Measurements from ENCODE around the gene SERPINE1. TPM values are rescaled to one million over a fixed set of nuclear protein-coding genes. Genes with fewer than 3 reads are reported as not detected.
A peak's percentile ranks its signal among the peaks of the same experiment; 100 is the strongest.

The SERPINE1 gene
- polyA plus RNA-seq, 1 donor from 2014 or later: not detected

DNA sequence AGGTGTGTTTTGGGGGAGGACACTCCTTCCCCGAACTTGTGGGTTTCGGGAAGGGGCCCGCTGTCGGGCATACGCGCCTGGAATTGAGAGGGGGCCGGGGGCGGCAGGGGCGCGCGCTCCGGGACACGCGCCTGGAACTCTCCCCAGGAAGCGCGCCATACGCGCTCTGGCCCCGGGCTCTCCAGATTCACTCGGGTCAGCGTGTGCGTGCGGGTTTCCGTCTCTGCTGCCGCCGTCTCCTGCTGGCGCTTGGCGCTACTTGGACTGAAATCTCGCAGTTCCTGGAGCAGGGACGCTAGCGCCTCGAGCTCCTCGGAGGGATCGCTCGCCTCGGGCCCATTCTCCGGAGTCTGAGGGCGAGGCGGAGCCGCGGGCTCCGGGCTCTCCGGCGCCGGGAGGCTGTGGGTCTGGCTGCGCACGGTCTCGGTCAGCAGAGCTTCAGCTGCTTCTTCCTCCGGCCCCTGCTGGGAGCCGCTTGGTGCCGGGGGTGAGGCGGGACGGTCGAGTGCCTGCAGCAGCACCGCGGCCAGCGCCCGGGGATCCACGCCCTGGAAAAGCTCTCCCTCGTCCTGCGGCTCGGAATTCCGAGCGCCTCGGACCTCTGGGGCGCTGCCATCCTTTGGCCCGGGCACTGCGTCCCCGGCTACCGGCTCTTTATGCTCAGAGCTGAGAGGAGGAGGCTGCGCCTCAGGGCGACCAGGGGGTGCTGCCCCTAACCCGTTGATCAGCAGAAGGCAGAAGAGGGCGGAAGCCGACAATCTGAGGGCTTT is 37.4 kb downstream of the SERPINE1 start:
- no peaks in the 10 kb centered on the region for H3K36me3 Mint-ChIP-seq
- H3K27ac Mint-ChIP-seq: peak overlapping the region in 1 of 3 donors; percentile 73

DNA sequence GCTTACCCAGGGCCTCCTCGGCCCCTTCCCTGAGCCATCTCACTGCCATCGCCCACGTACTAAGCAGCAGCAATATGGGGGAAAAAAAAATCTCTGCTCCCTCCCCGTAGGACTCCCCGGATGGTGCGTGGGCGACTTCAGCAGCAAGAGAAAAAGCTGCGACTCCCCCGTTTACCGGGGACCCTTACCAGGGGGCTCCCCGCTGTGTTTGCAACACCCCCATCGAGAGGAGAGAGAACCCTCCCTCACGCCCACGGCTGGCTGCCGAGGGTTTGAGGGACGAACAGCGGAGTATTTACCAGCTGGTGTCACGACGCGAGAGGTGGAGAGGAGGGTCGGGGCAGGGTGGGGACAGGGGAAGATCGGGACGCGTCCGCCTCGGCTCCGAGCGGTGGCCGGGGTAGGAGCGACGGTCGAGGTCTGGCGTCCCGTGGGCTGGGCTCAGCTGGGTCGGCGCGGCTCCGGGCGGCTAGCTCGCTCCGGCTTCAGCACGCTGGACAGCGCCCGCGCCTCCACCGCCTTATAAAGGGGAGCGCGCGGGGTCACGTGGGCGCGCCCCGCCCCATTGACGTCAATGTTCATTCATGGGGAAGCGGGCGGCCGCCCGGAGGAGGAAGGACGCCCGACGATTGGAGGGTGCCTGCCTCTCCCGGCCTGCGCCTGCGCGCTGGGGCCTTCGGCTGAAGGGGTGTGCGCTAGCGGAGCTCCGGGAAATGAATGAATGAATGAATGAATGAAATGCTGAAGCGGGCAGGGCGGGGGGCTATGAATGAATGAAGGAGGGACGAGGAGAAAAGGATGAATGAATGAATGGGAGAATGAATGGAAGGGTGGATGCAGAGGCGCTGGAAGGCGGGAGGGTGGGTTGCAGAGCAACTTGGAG is 38.4 kb downstream of the SERPINE1 start, which contains the start of gene VGF:
Gene VGF, minus strand, starts transcription at position 495 of the 883 bp plus-strand sequence. CDS start 726 bp downstream, outside the sequence.
- H3K27ac Mint-ChIP-seq: peak within 1 kb of the TSS; percentile 73 to 96 (median 85)
- peaks cover 0 to 7% (median 0%) of the 10 kb centered on the region in 3 donors for H3K9me3 Mint-ChIP-seq
- peak within 1 kb of the TSS; percentile 44 to 88 (median 70) for H3K4me3 Mint-ChIP-seq
- H3K27me3 Mint-ChIP-seq: peaks cover 59% of the 10 kb centered on the region
- no peaks in the 10 kb centered on the region for H3K36me3 Mint-ChIP-seq
- H3K4me1 Mint-ChIP-seq: peaks cover 9 to 21% (median 16%) of the 10 kb centered on the region in 3 donors

More for the DNA sequence above, 37.4 kb downstream of the SERPINE1 start:
- H3K4me1 Mint-ChIP-seq: peaks cover 2 to 15% (median 10%) of the 10 kb centered on the region in 3 donors
- H3K4me3 Mint-ChIP-seq: peak overlapping the region; percentile 55 to 84 (median 69)
- peaks cover 0 to 4% (median 0%) of the 10 kb centered on the region in 3 donors for H3K9me3 Mint-ChIP-seq
- peaks cover 48% of the 10 kb centered on the region for H3K27me3 Mint-ChIP-seq

- H3K4me1 Mint-ChIP-seq: peaks cover 17 to 25% (median 18%) of the 10 kb centered on the region in 3 donors
- H3K27me3 Mint-ChIP-seq: peaks cover 67% of the 10 kb centered on the region
- H3K9me3 Mint-ChIP-seq: peaks cover 0 to 7% (median 0%) of the 10 kb centered on the region in 3 donors
- H3K4me3 Mint-ChIP-seq: peak overlapping the region; percentile 44 to 88 (median 70)
- no peaks in the 10 kb centered on the region for H3K36me3 Mint-ChIP-seq
- H3K27ac Mint-ChIP-seq: peak overlapping the region; percentile 73 to 96 (median 85)
Measured at GRCh38 chr7:101165958-101166647, 39.2 kb downstream of the SERPINE1 start.

- Mint-ChIP-seq H3K9me3 (peaks cover 0 to 11% (median 0%) of the 10 kb centered on the region in 3 donors), H3K36me3 (no peaks in the 10 kb centered on the region), H3K4me1 (peaks cover 17 to 26% (median 20%) of the 10 kb centered on the region in 3 donors), H3K4me3 (peak overlapping the region in 1 of 4 donors; percentile 63), H3K27ac (peak overlapping the region in 1 of 3 donors; percentile 97), H3K27me3 (peaks cover 69% of the 10 kb centered on the region)
Measured at GRCh38 chr7:101166648-101166908, 39.7 kb downstream of the SERPINE1 start.

DNA sequence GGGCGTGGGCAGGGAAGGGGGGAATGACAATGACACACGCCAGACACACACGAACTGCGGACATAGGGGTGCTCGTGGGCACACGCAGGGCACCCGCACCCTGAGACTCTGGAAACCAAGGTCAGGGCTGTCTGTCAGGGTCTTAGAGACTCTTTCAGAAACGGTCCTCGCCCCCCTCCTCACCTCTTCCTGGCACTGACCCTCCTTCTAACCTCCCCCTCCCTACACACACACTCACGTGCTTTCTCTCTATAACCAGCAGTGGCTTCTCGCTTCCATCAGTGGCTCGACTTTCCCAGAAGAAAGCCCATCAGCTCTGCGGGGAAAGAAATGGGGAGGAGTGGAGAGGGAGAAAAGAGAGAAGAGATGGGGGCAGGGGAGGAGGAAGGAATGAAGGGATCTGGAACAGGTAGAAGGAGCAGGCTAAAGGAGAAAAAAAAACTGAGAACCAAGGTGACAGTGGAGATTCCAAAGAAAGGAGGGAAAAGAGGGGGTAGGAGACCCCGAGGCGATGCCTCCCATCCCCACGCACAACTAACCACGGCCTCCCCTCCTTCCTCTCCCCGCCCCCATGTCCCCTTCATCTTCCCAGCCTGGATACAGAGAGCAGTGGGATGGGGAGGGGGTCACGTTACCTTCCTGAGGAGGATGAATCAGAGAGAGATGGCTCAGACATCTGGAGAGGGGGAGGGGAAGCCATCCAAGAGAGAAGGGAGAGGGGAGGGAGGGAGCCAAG is 40.2 kb downstream of the SERPINE1 start:
- Mint-ChIP-seq H3K4me3 (peak overlapping the region in 2 of 4 donors; percentile 60 to 63), H3K9me3 (peaks cover 0 to 15% (median 0%) of the 10 kb centered on the region in 3 donors), H3K27ac (peak overlapping the region in 2 of 3 donors; percentile 51 to 97), H3K27me3 (peaks cover 74% of the 10 kb centered on the region), H3K4me1 (peaks cover 17 to 26% (median 25%) of the 10 kb centered on the region in 3 donors), H3K36me3 (no peaks in the 10 kb centered on the region)

- H3K27ac Mint-ChIP-seq: peak overlapping the region; percentile 51 to 97 (median 84)
- peaks cover 0 to 14% (median 0%) of the 10 kb centered on the region in 3 donors for H3K9me3 Mint-ChIP-seq
- H3K4me3 Mint-ChIP-seq: peak overlapping the region in 1 of 4 donors; percentile 36
- H3K27me3 Mint-ChIP-seq: peaks cover 74% of the 10 kb centered on the region
- H3K4me1 Mint-ChIP-seq: peaks cover 17 to 25% (median 24%) of the 10 kb centered on the region in 3 donors
- H3K36me3 Mint-ChIP-seq: no peaks in the 10 kb centered on the region
Measured at GRCh38 chr7:101167645-101168411, 40.9 kb downstream of the SERPINE1 start.

- peaks cover 0 to 14% (median 0%) of the 10 kb centered on the region in 3 donors for H3K9me3 Mint-ChIP-seq
- peaks cover 78% of the 10 kb centered on the region for H3K27me3 Mint-ChIP-seq
- peak overlapping the region in 1 of 4 donors; percentile 36 for H3K4me3 Mint-ChIP-seq
- peak overlapping the region; percentile 28 to 97 (median 84) for H3K27ac Mint-ChIP-seq
- H3K4me1 Mint-ChIP-seq: peaks cover 17 to 26% (median 24%) of the 10 kb centered on the region in 3 donors
- no peaks in the 10 kb centered on the region for H3K36me3 Mint-ChIP-seq
Measured at GRCh38 chr7:101168412-101169049, 41.6 kb downstream of the SERPINE1 start.

GRCh38 chr7:101169110-101169837 is 42.4 kb downstream of the SERPINE1 start:
- Mint-ChIP-seq H3K27ac (peak overlapping the region; percentile 43 to 97 (median 89)), H3K4me1 (peaks cover 20 to 29% (median 24%) of the 10 kb centered on the region in 3 donors), H3K9me3 (peaks cover 0 to 14% (median 0%) of the 10 kb centered on the region in 3 donors)

GRCh38 chr7:101169838-101170551 is 43.1 kb downstream of the SERPINE1 start:
- Mint-ChIP-seq H3K4me1 (peaks cover 20 to 32% (median 24%) of the 10 kb centered on the region in 3 donors), H3K27me3 (peaks cover 81% of the 10 kb centered on the region), H3K4me3 (peak overlapping the region in 3 of 4 donors; percentile 44 to 87 (median 85)), H3K36me3 (no peaks in the 10 kb centered on the region), H3K9me3 (peaks cover 0 to 14% (median 0%) of the 10 kb centered on the region in 3 donors), H3K27ac (peak overlapping the region in 2 of 3 donors; percentile 43 to 97)

More at GRCh38 chr7:101169110-101169837, 42.4 kb downstream of the SERPINE1 start:
- Mint-ChIP-seq H3K4me3 (peak overlapping the region in 3 of 4 donors; percentile 44 to 87 (median 85)), H3K36me3 (no peaks in the 10 kb centered on the region), H3K27me3 (peaks cover 83% of the 10 kb centered on the region)

DNA sequence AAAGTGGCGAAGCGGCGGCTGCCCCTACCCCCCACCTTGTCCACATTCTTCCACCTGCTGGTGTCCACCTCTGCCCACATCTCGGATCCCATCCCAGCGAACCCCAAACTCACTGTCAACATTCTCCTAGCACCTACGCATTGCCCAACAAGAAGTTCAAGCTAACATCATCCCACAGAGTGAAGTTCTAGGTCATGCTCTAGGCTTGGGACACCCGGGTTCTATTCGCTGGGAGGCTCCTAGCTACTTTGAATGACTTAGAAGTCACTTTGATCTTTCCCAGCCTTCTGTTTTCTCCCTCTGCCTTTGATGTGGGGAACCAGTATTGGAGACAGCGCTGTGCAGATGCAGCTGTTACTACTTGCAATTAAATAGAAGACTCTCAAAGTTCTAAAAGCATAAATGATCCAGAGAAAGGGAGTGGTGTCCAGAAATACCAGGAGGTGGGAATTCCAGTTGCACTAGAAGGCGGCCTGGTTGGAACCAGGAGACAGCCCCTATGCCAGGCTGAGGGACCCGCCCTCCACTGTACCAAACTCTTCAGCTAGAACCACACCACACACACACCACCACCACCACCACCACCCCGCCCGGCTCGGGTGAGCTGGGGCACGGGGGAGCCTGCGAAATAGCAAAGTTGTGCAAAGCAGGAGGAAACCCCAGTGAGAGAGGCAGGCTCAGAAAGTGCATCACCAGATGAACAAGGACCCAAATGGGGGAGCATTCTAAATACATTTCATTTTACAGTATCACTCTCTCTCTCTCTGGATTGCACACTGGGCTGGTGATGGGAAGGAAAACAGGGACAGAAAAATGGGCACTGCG is 43.9 kb downstream of the SERPINE1 start:
- H3K4me3 Mint-ChIP-seq: peak overlapping the region in 3 of 4 donors; percentile 1 to 89 (median 85)
- peaks cover 0 to 12% (median 0%) of the 10 kb centered on the region in 3 donors for H3K9me3 Mint-ChIP-seq
- no peaks in the 10 kb centered on the region for H3K36me3 Mint-ChIP-seq
- H3K27me3 Mint-ChIP-seq: peaks cover 80% of the 10 kb centered on the region
- peak overlapping the region; percentile 13 to 97 (median 77) for H3K27ac Mint-ChIP-seq
- peaks cover 20 to 27% (median 20%) of the 10 kb centered on the region in 3 donors for H3K4me1 Mint-ChIP-seq

- Mint-ChIP-seq H3K27ac (peak overlapping the region in 2 of 3 donors; percentile 77 to 97), H3K27me3 (peaks cover 82% of the 10 kb centered on the region), H3K36me3 (no peaks in the 10 kb centered on the region), H3K9me3 (peaks cover 0 to 12% (median 0%) of the 10 kb centered on the region in 3 donors), H3K4me3 (peak overlapping the region in 3 of 4 donors; percentile 78 to 89 (median 81)), H3K4me1 (peaks cover 18 to 25% (median 20%) of the 10 kb centered on the region in 3 donors)
Measured at GRCh38 chr7:101171442-101171837, 44.5 kb downstream of the SERPINE1 start.

Measured in IgD-negative memory B cell (primary cell).